Liver (tissue), 9 donors: Measurements from ENCODE around the gene DCPS. TPM values are rescaled to one million over a fixed set of nuclear protein-coding genes. Genes with fewer than 3 reads are reported as not detected.

Experiments used
- DNase-seq: peaks from one replicate; pipeline ENCODE4 v3.0.0-alpha.2; 2017; ENCODE audit warnings: low spot score
- H3K27ac ChIP-seq, 2 donors: one replicate each; pipeline ENCODE4 v1.7.0; 2013; ENCODE audit warnings: inconsistent platforms in 2 of 2, low read length in 2 of 2, control low read depth in 1 of 2, low read depth in 1 of 2, mild to moderate bottlenecking in 1 of 2
- H3K27me3 ChIP-seq, 4 donors: one replicate each; pipeline versions ENCODE4 v1.6.1 to v1.7.0; 2013; ENCODE audit warnings: low read length in 3 of 4, inconsistent platforms in 1 of 4, mild to moderate bottlenecking in 1 of 4, moderate library complexity in 1 of 4; ENCODE audit not compliant: control insufficient read depth in 4 of 4, insufficient read depth in 4 of 4
- H3K36me3 ChIP-seq, 4 donors: one replicate each; pipeline versions ENCODE4 v1.6.1 to v1.7.0; 2013; ENCODE audit warnings: low read length in 3 of 4, mild to moderate bottlenecking in 3 of 4, low read depth in 1 of 4, moderate library complexity in 1 of 4; ENCODE audit not compliant: control insufficient read depth in 4 of 4, insufficient read depth in 3 of 4
- H3K4me1 ChIP-seq, 4 donors: one replicate each; pipeline versions ENCODE4 v1.6.1 to v1.7.0; 2013; ENCODE audit warnings: low read length in 3 of 4, mild to moderate bottlenecking in 3 of 4, moderate library complexity in 1 of 4; ENCODE audit not compliant: control insufficient read depth in 4 of 4, insufficient read depth in 4 of 4
- H3K4me3 ChIP-seq, 3 donors: one replicate each; pipeline versions ENCODE4 v1.6.1 to v1.7.0; 2013; ENCODE audit warnings: low read length in 3 of 3, control low read depth in 1 of 3, low read depth in 1 of 3, mild to moderate bottlenecking in 1 of 3
- H3K9ac ChIP-seq, 2 donors: one replicate each; pipeline ENCODE4 v1.7.0; 2013; ENCODE audit warnings: low read length in 2 of 2, mild to moderate bottlenecking in 2 of 2, moderate library complexity in 2 of 2, control low read depth in 1 of 2, low read depth in 1 of 2
- H3K9me3 ChIP-seq, 4 donors: one replicate each; pipeline versions ENCODE4 v1.6.1 to v1.7.0; 2013; ENCODE audit warnings: low read length in 3 of 4; ENCODE audit not compliant: control insufficient read depth in 4 of 4
- CTCF ChIP-seq: fragments of 150-350 bp; IDR thresholded peaks from 2 replicates; pipeline ENCODE4 v1.5.1; 2017; ENCODE audit warnings: improper control_type of control experiment, low read depth, low read length; ENCODE audit not compliant: missing input control
- FOXA1 ChIP-seq: IDR thresholded peaks from 2 replicates; pipeline ENCODE4 v1.6.1; 2016; ENCODE audit warnings: antibody characterized with exemption
- FOXA2 ChIP-seq: IDR thresholded peaks from 2 replicates; pipeline ENCODE4 v1.6.1; 2016; ENCODE audit warnings: antibody characterized with exemption
- GABPA ChIP-seq, 2 donors: IDR thresholded peaks in 1 of 2; conservative IDR thresholded peaks in 1 of 2; 2 replicates each; pipeline ENCODE4 v1.6.1; 2016; ENCODE audit warnings: antibody characterized with exemption in 2 of 2, mild to moderate bottlenecking in 1 of 2, moderate library complexity in 1 of 2
- HNF4G ChIP-seq: IDR thresholded peaks from 2 replicates; pipeline ENCODE4 v1.6.1; 2016; ENCODE audit warnings: antibody characterized with exemption
- NR2F2 ChIP-seq: IDR thresholded peaks from 2 replicates; pipeline ENCODE4 v1.6.1; 2016; ENCODE audit warnings: antibody characterized with exemption
- YY1 ChIP-seq: IDR thresholded peaks from 2 replicates; pipeline ENCODE4 v1.6.1; 2016; ENCODE audit warnings: antibody characterized with exemption, mild to moderate bottlenecking
- ZBTB33 ChIP-seq: IDR thresholded peaks from 2 replicates; pipeline ENCODE4 v1.6.1; 2016; ENCODE audit warnings: antibody characterized with exemption
- WGBS: extraction: QIAGEN DNeasy Blood & Tissue Kit; methylation state at CpG from one replicate; pipeline ENCODE4 v1.1.7; 2013; 5-methylcytosine and 5-hydroxymethylcytosine counted together
- polyA plus RNA-seq, 2 donors: library from polyadenylated mRNA; stranded (reverse) in 1 of 2; unstranded in 1 of 2; fragments of 200-250 nt in 1 of 2; fragments of >200 nt in 1 of 2; fragmentation: Nextera tagmentation in 1 of 2; extraction: Ambion mirVana in 1 of 2; gene quantifications; one replicate each; pipeline versions ENCODE4 v1.2.1 to v1.2.3, GENCODE V29; 2013 to 2015
- total RNA-seq, 2 donors: library from RNA; depleted of rRNA; stranded (reverse); fragments of >200 nt; gene quantifications; one replicate each; pipeline ENCODE4 v1.2.3, GENCODE V29; 2014
- TF ChIP-seq, protein P1 (sequence below): IDR thresholded peaks from 2 replicates; pipeline ENCODE4 v1.6.1; 2016; ENCODE audit warnings: antibody characterized with exemption, mild to moderate bottlenecking
- TF ChIP-seq, protein P2 (sequence below): IDR thresholded peaks from 2 replicates; pipeline ENCODE4 v1.6.1; 2016; ENCODE audit warnings: antibody characterized with exemption
- donor health status: healthy.
- donor health status: healthy.
- donor health status: healthy.
- donor health status: healthy.
- donor health status: healthy.

Gene DCPS
- total and polyA plus RNA-seq, 4 donors, result 5.6 to 61.0 (median 19.0) TPM

- DNase-seq, result no peak
Measured at GRCh38 chr11:126279191-126279590, 24.7 kb upstream of the DCPS start.

GRCh38 chr11:126280595-126280994 is 23.3 kb upstream of the DCPS start:
- 64% methylated on average over 5 of the region's 5 CpGs for WGBS
- H3K9me3 ChIP-seq, result no peaks in the 10 kb centered on the region
- H3K27ac ChIP-seq, result peak overlapping the region in 1 of 2 donors; percentile 8
- H3K9ac ChIP-seq, result no peak overlapping the region
- H3K27me3 ChIP-seq, result no peaks in the 10 kb centered on the region
- DNase-seq, result no peak
- no peak for TF ChIP-seq CTCF
- TF ChIP-seq NR2F2, result no peak
- no peak for TF ChIP-seq FOXA1
- no peak for TF ChIP-seq YY1
- no peak for TF ChIP-seq GABPA (IDR thresholded peaks at IDR 0.05 in 1 of 2, conservative IDR thresholded peaks at IDR 0.05 in 1 of 2)
- TF ChIP-seq ZBTB33, result no peak
- TF ChIP-seq, protein P1, sequence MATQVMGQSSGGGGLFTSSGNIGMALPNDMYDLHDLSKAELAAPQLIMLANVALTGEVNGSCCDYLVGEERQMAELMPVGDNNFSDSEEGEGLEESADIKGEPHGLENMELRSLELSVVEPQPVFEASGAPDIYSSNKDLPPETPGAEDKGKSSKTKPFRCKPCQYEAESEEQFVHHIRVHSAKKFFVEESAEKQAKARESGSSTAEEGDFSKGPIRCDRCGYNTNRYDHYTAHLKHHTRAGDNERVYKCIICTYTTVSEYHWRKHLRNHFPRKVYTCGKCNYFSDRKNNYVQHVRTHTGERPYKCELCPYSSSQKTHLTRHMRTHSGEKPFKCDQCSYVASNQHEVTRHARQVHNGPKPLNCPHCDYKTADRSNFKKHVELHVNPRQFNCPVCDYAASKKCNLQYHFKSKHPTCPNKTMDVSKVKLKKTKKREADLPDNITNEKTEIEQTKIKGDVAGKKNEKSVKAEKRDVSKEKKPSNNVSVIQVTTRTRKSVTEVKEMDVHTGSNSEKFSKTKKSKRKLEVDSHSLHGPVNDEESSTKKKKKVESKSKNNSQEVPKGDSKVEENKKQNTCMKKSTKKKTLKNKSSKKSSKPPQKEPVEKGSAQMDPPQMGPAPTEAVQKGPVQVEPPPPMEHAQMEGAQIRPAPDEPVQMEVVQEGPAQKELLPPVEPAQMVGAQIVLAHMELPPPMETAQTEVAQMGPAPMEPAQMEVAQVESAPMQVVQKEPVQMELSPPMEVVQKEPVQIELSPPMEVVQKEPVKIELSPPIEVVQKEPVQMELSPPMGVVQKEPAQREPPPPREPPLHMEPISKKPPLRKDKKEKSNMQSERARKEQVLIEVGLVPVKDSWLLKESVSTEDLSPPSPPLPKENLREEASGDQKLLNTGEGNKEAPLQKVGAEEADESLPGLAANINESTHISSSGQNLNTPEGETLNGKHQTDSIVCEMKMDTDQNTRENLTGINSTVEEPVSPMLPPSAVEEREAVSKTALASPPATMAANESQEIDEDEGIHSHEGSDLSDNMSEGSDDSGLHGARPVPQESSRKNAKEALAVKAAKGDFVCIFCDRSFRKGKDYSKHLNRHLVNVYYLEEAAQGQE, result no peak
- TF ChIP-seq, protein P2, sequence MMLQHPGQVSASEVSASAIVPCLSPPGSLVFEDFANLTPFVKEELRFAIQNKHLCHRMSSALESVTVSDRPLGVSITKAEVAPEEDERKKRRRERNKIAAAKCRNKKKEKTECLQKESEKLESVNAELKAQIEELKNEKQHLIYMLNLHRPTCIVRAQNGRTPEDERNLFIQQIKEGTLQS, result no peak
- peaks cover 0 to 3% (median 2%) of the 10 kb centered on the region in 4 donors for H3K36me3 ChIP-seq
- H3K4me1 ChIP-seq, result peaks cover 8 to 54% (median 41%) of the 10 kb centered on the region in 4 donors
- no peak overlapping the region for H3K4me3 ChIP-seq

More at GRCh38 chr11:126279191-126279590, 24.7 kb upstream of the DCPS start:
- TF ChIP-seq YY1 (no peak), FOXA1 (no peak), FOXA2 (no peak), HNF4G (no peak)
- TF ChIP-seq, protein P2, result no peak
- H3K4me3 ChIP-seq, result no peak overlapping the region
- no peaks in the 10 kb centered on the region for H3K27me3 ChIP-seq
- H3K36me3 ChIP-seq, result peaks cover 0 to 14% (median 10%) of the 10 kb centered on the region in 4 donors
- no peaks in the 10 kb centered on the region for H3K9me3 ChIP-seq
- WGBS, result 74% methylated on average over 8 of the region's 8 CpGs
- H3K27ac ChIP-seq, result no peak overlapping the region
- peaks cover 6 to 54% (median 39%) of the 10 kb centered on the region in 4 donors for H3K4me1 ChIP-seq
- no peak overlapping the region for H3K9ac ChIP-seq
